Activated CD4-positive, CD25-positive, alpha-beta regulatory T cell treated with anti-CD3 and anti-CD28 coated beads, Interleukin-2, amount 50 U/mL, for 24 hours (primary cell): Measurements from ENCODE around the gene LRTM2.

Experiments
- ATAC-seq, 2 donors: fragments of 150-1000 bp; cut with Tn5 transposase; one replicate each; pipeline ENCODE4 v1.10.0; 2021; ENCODE audit warnings: mild to moderate bottlenecking in 1 of 2, moderate library complexity in 1 of 2

Gene LRTM2

DNA sequence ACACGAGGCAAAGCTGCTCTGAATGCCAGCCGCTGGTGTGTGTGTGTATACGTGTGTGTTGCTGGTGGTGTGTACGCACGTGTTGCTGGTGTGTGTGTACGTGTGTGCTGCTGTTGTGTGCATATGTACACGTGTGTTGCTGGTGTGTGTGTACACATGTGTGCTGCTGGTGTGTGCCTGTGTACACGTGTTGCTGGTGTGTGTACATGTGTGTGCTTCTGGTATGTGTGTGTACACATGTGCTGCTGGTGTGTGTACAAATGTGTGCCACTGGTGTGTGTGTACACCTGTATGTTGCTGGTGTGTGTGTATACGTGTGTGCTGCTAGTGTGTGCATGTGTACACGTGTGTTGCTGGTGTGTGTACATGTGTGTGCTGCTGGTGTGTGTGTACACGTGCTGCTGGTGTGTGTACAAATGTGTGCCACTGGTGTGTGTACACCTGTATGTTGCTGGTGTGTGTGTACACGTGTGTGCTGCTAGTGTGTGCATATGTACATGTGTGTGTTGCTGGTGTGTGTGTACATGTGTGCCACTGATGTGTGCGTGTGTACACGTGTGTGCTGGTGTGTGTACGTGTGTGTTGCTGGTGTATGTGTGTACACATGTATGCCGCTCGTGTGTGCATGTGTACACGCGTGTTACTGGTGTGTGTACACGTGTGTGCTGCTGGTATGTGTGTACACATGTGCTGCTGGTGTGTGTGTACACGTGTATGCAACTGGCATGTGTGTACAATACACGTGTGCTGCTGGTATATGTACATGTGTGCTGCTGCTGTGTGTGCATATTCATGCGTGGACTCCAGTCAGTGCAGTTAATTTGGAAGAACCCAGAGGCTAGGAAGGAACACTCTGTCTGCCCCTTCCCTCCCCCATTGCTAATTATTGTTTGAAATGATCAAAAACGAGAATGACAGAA lies 50.9 kb downstream of the LRTM2 start:
- no peak for ATAC-seq

- no peak for ATAC-seq
Observed at GRCh38 chr12:1872001-1872400, 51.6 kb downstream of the LRTM2 start.

GRCh38 chr12:1872448-1872847 lies 52.1 kb downstream of the LRTM2 start:
- no peak for ATAC-seq

- no peak for ATAC-seq
Observed at GRCh38 chr12:1873531-1874510, 53.5 kb downstream of the LRTM2 start.

DNA sequence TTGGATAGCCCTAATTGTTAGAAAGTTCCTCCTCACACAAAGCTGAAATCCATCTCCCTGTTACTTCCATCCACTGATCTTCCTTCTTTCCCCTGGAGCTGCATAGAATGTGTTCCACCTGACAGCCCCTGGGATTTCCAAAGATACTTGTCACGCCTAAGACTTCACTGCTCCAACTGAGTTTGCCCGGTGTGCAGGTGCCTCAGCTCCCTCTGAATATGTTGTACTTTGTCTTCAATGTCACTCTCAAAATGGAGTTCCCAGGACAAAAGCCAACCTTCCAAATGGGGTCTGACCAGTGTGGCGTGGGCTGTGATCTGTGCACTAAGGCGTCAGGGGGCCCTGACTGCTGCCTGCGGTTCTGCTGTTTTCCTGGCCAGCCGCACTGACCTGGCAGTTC lies 55.2 kb downstream of the LRTM2 start:
- no peak for ATAC-seq

DNA sequence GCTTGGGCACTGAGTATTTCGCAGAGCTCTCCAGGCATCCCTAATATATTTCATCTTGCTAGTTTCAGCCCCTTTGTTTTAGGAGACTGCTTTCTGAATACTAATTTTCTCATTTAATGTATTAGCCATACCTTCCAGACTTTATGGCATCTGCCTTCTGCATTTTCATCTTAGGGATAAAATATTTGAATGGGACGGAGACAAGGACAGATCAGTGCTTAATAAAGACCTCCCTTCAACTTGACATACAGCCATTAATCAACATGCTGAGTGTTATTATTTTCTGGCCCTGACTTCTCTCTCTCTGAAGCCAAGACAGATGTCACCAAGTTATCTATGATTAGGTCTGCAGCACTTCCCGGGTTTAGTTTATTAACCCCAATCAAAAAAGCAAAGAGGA lies 55.7 kb downstream of the LRTM2 start:
- ATAC-seq: no peak

DNA sequence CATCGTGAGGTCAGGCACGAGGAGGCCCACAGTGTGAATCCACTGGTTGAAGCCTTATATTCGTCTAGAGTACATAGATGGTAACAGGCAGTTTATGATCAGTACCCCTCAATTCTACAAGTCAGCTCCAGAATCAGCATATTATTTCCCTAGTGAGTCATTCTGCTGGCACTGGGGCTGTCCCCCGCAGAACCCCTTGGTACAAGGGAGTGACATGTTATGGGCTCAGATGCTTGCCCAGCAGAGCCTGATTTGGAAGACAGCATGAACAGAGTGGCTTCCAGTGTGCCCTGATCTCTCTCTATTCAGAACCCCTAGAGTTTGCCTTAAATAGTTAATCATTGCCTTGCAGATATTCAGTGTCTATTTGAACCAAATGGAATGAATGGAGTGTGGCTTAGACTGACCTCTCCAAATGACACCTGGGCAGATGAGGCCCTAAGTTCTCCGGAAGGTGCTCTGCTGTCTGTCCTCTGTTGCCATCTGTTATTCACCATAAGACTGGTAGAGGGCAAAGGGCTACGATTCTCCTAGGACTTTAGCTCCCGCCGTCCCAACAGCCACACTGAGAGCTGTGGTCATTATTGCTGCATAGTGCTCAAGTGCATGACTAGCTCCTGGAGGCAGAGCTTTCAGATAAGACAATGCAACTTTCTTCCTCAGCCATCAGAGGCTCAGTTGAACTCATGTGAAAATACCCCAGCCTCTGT lies 57.0 kb downstream of the LRTM2 start:
- ATAC-seq: no peak

- no peak for ATAC-seq
Observed at GRCh38 chr12:1878214-1878613, 57.8 kb downstream of the LRTM2 start.

DNA sequence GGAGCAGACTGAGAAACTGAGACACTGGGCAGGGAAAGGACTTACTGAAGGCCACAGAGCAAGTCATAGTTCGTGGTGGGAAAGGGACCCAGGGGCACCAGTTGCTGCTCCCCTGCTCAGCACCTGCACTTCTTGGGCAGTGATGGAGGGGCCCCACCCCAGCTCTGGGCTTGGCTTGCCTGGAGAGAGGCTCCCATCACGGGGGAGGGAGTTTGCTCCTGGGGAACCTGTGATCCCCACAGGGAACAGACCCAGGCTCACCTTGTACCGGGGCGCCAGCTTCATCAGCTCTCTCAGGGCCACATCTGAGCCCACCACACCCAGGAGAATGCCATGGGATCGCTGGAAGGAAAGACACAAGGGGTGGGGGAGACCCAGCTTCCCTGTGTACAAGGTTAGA lies 58.3 kb downstream of the LRTM2 start:
- ATAC-seq: no peak

DNA sequence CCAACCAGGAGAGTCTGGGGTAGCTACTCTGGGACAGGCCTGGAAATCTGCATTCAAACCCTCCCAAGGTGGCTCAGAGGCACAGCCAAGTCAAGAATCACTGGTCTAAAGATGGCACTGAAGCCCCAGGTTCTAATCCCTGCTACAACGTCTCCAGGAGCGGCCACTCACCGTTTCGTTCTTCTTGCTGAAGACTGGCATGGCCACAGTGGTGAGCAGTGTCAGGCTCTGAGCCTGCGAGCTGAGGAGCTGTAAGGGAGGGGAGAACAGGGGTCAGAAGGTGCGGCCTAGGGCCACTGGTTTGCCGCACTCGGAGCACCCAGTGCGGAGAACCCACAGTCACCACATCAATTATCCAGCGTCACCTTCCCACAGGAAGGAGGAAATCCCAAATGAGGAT lies 59.3 kb downstream of the LRTM2 start:
- no peak for ATAC-seq

DNA sequence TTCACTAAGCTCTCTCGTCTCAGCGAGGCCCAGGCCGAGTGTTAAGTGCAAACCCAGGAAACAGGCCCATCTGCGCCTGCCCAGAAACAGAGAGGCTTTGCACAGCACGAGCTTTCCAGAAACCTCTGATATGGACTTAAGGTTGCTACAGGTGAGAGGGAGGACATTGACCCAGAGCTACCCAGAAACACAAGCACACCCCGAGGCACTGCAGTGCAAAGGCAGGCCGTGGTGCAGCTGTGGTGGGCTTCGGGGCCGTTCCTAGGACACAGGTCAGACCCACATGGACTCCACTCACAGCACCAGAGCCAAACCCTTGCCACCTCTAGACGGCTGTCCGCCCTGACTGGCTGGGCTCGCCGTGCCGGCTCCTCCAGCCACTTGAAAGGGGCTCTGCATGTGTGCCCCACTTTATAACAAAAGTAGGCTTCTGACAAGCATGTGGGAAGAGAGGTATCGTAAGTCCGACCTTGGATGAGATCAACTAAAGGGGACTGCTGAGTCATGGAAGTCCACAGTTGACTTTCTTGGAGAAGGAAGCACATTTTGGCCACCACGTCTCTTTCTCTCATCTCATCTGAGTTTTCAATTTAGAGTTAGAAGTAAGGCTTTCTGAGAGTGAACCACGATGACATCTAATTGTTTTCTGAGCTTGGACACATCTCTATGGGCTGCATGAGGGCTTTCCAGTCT lies 59.9 kb downstream of the LRTM2 start:
- ATAC-seq: no peak

DNA sequence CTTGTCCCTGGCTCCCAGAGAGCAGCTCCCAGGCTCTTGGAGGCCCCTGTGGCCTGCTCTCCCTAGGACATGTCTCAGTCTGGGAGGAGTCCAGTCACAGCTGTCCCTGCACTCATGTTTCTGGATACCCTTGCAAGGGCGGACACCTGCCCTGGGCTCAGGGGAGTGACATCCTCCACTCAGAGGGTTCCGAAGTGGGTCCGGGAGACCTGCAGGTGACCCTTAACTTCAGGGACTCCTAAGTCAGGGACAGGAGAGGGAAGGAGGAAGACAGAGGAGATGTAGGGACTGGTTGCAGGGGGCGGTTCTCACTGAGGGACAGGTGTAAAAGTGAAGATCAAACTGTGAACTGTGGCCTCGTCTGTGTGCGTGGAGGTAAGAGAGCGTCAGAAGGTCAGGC lies 60.5 kb downstream of the LRTM2 start:
- no peak for ATAC-seq

DNA sequence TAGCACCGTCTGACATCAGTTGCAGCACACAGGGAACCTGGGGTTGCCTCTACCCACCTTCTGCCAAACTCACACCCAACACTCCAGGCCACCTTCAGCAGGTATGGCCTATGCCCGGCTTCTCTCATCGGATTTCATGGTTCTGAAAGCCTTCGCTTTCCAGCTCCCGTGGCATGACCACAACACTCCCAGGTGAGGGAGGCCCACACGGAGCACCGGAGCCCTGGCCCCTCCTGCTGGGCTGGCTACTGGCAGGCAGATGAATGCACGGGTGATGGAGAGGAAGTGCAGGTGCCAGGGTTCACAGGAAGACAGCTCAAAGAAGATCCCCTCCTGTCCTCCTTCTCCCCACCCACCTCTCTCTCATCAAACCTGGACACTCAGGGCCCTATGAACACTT lies 60.9 kb downstream of the LRTM2 start:
- no peak for ATAC-seq

- no peak for ATAC-seq
Observed at GRCh38 chr12:1881936-1882335, 61.6 kb downstream of the LRTM2 start.

GRCh38 chr12:1882405-1882804 lies 62.0 kb downstream of the LRTM2 start:
- no peak for ATAC-seq

DNA sequence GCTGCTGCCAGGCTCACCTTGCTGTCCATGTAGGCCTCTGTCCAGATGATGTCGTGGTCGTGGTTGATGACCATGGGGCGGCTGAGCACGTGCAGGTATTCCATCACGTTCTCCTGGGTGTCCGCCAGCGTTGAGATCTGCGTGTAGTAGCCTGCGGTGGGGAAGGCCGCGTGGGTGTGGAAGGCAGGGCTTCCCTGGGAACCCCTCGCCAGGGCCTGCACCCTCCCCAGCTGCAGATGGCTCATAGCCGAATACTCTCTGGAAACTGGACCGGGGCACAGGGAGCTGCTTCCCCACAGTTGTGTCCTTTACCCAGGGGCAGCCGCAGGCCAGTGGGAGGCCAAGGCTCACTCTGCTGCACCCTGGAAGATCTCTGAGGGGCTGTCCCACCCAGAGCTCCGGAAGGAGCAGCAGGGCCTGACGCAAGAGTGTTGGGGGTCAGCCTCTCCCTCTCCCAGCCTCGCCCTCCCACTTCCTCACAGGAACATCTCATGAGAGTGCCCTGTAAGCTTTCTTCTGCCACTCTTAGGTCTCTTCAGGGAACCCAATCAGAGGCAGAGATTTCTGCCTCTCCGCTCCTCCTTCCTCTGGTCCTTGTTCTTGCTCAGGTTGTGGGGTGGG lies 62.6 kb downstream of the LRTM2 start:
- no peak for ATAC-seq

DNA sequence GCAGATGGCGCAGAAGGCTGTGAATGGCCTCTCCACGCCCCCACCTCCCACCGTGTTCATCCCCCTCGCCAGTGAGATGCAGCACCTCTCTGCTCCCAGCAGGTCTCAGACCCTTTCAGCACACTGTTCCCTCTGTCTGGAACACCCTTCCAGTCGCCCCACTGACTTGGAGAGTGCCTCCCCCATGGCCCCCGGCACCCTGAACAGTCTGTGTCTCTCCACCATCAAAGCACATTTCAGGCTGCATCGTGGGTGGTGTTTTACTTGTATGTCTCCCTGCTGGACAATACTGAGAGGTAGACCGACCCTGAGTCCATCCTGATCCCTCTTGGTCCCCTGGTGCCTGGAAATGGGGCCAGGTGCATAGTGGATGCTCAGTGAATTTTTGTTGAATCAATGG lies 63.1 kb downstream of the LRTM2 start:
- ATAC-seq: no peak

GRCh38 chr12:1884651-1885050 lies 64.3 kb downstream of the LRTM2 start:
- ATAC-seq: no peak

- ATAC-seq: no peak
Observed at GRCh38 chr12:1885082-1885596, 64.8 kb downstream of the LRTM2 start.

DNA sequence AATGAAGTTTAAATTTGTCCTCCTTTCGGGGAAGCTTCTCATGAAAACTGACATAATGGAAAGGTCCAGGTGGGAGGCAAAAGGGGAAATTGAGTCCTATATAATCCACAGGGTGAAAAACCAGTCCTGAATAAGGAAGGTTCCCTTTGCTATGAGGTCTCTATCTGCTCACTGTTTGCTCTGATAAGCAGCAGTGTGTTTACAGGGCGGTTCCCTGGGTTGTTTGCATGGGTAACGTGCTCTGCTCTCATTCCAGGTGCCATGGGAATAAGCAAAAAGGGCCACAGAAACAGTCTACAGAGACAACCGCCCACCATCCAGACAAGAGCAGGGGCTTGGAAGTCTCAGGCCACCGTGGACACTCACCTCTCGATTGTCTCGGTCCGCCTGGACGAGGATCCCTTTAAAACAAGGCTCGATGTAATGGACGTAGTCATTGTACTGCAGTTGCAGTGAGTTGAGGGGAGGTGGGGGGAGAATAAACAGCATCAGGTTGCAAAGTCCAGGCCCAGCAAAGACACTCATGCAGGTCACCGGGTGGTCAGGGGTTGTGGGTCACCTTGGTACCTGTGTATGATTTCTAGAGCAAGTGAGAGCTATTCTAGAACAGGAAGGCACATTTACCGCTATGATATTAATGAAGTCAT lies 65.4 kb downstream of the LRTM2 start:
- ATAC-seq: no peak
